Smooth muscle cell of the brain vasculature (primary cell): ENCODE results near the gene ARRDC1.
"Not testable (repeated sequence)": the region's sequence is repeated elsewhere in the genome, so short reads cannot be mapped to it uniquely, and the experiment has no call there.

Experiments used
- DNase-seq: peaks from one replicate; pipeline ENCODE4 v3.0.0-alpha.2; 2012; ENCODE audit warnings: low read depth, low spot score

ARRDC1 gene

DNA sequence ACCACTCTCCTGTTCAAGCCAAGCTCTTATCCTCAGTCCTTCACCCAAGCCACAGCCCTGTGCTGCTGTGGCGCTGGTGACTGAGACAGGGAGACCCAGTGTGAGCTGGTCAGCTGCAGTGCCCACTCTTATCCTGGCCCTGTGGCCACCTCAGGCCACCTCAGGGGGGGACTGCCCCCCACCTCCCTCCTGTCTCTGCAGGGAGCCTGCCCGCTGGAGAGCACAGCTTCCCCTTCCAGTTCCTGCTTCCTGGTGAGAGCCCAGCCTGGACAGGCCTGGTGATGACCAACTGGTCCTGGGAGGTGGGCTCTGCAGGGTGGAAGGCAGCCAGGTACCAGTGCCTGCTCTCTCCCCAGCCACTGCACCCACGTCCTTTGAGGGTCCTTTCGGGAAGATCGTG is 7.8 kb downstream of the ARRDC1 start:
- no peak for DNase-seq

DNA sequence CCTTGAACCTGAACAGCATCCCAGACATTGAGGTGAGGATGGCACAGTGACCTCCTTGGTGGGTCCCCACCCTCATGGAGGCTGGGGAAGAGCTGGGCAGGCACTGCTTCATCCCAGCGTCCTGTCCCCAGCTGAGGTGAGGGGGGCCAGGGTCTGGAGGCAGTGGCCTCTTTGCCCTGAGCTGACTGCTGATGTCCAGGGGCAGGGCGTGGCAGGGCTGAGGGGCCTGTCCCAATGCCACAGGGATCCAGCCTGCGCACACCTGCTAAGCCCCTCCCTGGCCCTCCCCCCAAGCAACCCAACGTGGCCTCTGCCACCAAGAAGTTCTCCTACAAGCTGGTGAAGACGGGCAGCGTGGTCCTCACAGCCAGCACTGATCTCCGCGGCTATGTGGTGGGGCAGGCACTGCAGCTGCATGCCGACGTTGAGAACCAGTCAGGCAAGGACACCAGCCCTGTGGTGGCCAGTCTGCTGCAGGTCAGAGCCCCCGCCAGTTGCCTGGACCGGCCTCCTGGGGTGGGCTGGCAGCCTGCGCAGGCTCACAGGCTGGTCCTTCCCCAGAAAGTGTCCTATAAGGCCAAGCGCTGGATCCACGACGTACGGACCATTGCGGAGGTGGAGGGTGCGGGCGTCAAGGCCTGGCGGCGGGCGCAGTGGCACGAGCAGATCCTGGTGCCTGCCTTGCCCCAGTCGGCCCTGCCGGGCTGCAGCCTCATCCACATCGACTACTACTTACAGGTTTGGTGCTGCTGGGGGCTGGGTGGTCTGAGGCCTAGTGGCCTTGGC is 8.4 kb downstream of the ARRDC1 start:
- no peak for DNase-seq

DNA sequence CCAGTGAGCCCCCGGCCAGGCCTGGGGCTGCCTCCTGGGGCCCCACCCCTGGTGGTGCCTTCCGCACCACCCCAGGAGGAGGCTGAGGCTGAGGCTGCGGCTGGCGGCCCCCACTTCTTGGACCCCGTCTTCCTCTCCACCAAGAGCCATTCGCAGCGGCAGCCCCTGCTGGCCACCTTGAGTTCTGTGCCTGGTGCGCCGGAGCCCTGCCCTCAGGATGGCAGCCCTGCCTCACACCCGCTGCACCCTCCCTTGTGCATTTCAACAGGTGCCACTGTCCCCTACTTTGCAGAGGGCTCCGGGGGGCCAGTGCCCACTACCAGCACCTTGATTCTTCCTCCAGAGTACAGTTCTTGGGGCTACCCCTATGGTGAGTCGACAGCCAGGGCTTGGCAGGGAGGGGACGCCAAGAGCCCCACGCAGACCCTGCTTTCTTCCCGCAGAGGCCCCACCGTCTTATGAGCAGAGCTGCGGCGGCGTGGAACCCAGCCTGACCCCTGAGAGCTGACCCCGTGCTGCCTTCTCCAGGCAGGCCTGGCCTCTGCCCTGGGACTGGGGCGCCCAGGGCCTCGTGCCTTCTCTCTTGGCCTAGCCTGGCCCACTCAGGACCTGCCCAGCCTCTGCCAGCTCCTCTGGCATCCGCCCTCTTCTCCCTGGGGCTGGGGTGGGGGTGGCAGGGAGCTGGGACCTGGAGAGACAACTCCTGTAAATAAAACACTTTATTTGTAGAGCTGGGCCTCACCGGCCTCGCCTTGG is 9.3 kb downstream of the ARRDC1 start:
- no peak for DNase-seq

DNA sequence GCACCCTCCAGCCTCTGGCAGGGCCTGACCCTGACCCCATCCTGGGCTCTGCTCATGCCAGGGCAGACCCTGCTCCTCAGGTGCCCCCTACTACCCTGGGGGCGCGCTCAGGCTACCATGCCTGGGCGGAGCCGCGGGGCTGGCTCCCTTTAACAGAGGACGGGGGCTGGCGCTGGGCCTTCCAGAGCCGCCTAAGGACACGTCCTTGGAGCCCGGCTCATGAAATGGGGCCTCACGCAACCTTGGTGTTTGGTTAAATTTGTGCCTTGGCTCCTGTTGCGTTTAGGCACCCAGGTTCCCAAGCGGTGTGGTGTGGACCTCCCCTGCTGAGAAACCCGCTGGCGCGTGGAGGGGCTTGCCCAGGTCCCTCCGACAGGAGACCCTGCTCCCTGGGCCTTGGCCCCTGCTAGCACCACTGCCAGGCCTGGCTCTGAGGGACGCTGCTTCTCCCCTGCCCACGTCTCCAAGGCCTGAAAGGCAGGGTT is 9.9 kb downstream of the ARRDC1 start:
- no peak for DNase-seq

DNA sequence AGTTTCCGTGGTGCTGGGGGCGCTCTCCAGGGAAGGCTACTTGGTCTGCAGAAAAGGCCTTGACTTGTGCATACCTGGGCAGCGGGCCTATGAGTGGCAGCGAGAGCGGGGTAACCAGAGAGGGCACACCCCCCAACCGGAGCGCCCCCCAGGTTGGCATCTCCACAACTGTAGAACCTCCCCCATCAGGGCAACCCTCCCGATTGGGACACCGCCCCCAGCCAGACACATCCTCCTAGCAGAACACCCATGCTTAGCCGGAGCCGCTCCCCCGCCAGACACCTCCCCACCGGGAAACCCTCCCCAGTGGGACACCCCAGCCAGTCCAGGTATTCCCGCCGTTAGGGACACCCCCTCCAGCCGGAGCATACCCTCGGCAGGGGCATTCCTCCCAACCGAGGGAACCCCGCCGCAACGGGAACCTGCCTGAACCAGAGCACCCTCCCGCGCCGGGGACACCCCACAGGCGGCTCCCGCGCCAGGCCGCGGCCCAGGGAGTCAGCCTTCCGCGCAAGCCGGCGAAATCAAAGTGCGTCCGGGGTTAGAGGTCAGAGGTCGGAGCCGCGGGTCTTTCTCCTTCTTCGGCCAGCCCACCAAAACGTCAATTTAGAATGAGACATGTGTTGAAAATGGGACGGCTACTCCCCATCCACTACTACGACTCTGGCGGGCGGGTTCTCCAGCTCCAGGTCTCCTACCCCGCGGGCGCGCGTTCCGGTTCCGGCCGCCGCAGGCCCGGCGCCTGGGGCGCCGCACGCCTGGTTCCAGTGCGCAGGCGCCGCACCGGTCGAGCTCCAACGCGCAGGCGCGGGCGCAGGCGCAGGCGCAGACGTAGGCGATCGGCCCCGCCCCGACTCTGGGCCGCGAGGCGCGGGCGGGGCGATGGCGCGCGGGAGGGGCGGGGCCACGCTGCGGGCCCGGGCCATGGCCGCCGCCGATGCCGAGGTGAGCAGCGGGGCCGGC is 12.9 kb downstream of the ARRDC1 start, which contains the start of gene EHMT1:
TSS of gene EHMT1 (plus strand) at position 901 of the 963 bp plus-strand sequence. CDS start at position 925, 24 bp downstream.
- peak; percentile 55 for DNase-seq

DNA sequence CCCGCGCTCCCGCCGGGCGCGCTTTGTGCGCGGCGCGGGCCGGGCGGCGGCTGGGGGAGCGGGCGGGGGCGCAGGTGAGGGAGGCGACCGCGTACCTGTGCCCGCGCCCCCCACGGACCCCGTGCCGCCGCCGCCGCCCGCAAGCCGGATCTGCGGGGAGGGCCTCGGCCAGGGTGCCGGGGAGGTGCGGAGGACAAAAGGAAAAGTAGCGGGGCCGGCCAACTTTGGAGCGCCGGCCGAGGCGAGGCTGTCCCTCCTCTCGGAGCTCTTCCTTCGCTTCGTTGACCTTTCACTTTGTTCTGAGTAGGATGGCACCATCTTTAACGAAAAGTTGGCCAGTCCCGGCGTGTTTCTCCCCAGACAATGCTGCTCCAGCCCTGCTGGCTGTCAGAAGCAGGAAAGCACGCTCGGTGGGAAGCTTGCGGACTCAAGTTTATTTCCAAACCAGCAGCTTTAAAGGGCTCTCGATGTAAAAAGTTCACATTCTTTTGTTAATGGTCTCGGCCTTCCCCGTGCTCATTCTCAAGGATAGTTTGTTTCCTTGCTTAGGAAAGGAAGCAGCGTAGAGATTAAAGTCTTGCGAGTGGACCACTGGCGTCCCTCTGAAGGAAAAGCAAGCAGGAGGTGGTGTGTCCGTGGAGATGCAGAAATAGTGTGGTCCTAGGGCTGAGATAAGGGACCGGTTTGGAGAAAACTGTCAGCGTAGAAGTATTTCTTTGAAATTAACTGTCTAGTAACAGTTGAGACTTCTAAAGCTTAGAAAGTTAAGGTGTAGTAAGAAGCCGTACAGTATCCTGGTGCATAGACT is 14.0 kb downstream of the ARRDC1 start:
- DNase-seq, result no peak

DNA sequence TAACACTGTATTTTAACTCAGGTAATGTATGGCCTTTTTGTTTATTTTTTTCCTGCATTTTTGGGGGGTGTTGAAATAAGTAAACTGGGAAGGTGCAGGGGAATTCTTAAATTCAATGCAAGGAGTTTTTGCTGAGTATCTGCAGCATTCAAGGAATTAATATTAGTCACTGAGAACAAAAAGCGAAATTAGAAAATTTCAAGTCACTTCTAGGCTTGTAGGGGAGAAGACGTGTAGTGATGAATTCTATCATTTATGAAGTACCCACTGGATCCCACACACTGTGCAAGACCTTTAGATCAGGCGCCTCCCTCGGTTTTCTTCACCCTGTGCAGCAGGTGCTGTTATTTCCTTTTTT is 14.5 kb downstream of the ARRDC1 start:
- no peak for DNase-seq

DNA sequence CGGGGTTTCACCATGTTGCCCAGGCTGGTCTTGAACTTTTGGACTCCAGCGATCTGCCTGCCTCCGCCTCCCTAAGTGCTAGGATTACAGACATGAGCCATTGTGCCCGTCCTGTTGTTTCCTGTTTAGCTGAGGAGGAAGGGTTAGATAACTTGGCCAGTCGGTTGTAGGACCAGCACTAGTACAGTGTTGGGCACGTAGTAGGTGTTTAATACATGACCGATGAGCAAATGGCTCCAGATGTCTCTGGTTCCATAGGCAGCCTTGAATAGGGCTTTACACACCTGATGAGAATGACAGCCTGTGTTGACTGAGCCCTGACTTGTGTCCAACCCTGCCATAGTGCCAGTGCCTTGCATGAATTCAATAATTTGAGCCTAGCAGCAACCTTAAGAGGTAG is 15.1 kb downstream of the ARRDC1 start:
- no peak for DNase-seq

DNA sequence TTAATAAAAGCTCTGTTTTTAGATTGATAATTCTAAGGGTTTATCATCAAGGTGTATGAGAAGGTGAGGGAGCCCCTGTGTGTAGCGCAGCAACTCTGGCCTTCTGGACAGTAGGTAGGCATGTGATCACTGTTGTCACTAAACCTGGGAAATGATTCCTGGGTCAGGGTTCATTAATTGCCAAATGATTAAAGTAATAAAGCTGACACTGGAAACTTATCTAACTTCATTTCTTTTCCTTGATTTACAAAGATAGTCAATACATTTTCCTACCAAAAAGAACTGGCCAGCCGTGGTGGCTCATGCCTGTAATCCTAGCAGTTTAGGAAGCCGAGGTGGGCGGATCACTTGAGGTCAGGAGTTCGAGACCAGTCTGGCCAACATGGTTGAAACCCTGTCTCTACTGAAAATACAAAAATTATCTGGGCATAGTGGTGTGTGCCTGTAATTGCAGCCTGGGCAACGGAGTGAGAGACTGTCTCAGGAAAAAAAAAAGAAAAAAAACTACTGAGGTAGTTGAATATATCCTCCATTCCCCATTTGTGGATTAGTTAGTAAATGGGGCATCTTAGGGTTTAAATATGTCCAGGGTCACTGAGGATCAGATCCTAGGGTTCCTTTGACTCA is 15.8 kb downstream of the ARRDC1 start:
- DNase-seq, result no peak

DNA sequence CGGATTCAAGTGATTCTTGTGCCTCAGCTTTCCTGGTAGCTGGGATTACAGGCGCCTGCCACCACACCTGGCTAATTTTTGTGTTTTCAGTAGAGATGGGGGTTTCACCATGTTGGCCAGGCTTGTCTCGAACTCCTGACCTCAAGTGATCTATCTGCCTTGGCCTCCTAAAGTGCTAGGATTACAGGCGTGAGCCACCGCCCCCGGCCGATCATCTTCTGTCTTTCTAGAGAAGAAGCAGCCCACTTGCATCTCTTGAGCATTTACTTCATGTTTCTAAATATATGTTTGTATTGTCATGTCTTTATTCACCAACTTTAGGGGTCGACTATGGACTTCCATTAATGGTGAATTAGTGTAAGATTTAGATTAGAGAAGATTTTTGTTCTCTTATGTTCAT is 16.7 kb downstream of the ARRDC1 start:
- DNase-seq, result not testable (repeated sequence)

DNA sequence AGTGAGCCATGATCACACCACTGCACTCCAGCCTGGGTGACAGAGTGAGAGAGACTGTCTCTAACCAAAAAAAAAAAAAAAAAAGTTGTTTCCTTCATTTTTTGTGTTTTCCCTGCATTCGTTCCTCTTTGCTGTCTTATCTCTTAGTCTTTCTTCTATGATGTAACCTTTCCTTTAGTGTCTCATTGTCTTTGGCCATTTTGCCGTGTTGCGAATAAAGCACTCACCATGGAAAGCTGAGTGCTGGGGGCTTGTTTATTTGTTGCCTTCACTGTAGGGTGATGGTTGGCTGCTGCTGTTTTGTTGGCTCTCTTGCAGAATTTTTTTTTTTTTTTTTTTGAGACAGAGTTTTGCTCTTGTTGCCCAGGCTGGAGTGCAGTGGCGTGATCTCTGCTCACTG is 21.0 kb downstream of the ARRDC1 start:
- no peak for DNase-seq

DNA sequence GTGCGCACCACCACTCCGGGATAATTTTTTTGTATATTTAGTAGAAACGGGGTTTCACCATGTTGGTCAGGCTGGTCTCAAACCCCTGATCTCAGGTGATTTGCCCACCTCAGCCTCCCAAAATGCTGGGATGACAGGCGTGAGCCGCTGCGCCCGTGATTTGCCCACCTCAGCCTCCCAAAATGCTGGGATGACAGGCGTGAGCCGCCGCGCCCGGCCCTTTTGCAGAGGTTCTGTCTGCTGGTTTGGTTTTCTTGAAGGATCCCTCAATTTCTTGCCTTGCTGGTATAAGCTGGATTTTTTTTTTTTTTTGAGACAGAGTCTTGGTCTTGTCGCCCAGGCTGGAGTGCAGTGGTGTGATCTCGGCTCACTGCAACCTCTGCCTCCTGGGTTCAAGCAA is 21.9 kb downstream of the ARRDC1 start:
- DNase-seq, result not testable (repeated sequence)

DNA sequence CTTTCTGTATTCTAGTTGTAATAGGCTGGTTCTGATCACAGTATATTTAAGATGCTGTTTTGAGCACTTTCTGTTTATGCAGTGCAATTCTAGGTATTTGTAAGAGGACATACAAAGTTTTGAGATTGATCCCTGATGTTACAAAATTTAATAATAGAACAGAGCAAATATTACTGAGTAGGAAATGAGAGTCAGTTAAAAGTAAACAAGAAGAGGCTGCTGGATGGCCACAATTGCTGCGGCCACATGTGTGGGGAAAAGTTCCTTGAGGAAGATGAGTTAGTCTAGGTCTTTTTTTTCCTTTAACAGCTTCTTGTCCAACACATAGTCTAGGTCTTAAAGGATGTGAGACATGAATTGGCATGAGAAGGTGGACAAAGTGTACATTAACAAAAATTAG is 24.6 kb downstream of the ARRDC1 start:
- no peak for DNase-seq

DNA sequence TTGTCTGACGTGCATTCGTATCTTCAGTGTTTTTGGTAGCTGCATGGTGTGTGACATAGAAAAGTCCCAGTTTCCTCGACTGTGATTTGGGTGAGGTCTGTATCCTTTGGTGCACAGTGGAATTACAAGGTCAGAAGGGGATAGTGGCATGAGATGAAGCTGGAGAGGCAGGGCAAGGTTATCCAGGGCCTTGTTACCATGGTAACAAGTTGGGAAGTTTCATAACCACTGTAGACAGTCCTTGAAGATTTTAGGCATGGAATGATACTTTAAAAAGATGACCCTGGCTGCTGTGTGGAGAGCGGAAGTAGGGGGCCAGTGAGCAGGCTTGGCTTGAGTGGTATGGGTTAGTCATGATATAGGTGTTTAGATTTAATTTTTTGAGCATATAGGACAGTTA is 25.2 kb downstream of the ARRDC1 start:
- DNase-seq, result no peak

DNA sequence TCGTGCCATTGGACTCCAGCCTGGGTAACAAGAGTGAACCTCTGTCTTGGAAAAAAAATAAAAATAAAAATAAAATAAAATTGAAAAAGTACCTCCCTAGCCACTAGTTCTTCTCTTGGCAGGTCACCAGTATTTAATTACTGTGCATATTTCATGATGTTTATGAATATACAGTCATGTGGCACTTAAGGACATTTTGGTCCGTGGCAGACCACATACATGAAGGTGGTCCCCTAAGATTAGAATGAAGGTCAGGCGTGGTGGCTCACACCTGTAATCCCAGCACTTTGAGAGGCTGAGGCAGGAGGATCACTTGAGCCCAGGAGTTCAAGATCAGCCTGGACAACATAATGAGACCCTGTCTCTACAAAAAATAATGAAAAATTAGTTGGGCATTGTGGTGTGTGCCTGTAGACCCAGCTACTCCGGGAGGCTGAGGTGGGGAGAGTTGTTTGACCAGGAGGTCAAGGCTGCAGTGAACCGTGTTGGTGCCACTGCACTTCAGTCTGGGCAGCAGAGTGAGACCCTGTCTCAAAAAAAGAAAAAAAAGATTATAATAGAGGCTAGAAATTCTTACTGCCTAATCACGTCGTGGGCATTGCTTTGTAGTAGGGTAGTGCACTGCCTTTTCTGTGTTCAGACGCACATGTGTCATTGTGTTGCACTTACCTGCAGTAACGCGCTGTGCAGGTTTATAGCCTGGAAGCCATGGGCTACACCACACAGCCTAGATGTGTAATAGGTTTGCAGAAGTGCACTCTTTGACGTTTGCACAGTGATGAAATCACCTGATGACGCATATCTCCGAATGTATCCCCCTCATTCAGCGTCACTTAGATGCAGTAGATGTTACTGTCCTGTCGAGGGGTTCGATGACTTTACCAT is 26.1 kb downstream of the ARRDC1 start:
- DNase-seq, result no peak

DNA sequence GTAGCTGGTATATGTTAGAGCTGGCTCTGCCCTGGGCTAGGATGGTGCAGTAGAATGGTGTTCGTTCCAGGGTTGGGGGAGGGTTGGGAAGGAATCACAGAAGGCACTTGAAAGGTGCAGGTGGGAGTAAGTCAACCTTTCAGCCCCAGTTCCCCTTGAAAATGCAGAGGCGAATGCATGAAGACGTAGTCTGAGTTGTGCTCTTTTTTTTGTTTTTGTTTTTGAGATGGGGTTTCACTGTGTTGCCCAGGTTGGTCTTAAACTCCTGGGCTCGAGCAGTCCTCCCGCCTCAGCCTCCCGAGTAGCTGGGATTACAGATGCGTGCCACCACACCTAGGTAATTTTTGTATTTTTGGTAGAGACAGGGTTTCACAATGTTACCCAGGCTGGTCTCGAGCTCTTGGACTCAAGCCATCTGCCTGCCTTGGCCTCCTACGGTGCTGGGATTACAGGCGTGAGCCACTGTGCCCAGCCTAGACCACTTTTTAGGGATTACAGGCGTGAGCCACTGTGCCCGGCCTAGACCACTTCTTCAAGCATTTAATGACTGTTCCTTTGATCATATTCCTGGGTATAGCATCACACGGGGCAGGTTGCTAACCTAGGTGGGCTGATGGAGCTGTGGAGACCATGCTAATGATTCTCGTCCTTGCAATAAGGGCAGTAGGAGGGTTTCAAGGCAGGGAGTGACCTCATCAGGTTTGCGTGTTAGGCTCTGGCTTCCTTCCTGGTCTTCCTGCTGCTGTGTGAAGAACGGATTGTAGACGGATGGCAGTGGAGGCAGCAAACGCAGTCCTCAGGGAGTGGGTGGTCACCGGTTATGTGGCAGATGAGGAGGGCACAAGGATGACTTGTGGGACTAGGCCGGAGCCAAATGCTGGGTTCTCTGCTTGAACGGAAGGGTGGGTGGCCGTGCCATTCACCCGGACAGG is 27.0 kb downstream of the ARRDC1 start:
- no peak for DNase-seq

DNA sequence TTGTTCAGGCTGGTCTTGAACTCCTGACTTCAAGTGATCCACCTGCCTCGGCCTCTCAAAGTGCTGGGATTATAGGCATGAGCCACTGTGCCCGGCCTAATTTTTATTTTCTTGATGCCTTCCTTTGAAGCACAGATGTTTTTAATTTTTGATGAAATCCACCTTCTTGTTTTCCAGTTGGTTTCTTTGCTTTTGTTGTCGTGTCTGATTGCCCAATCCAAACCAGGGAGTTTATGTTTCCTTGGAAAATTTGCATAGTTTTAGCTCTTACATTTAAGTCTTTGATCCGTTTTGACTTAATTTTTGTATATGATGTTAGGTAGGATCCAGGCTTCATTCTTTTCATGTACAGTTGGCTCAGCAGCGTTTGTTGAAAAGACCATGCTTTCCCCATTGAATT is 28.5 kb downstream of the ARRDC1 start:
- no peak for DNase-seq

DNA sequence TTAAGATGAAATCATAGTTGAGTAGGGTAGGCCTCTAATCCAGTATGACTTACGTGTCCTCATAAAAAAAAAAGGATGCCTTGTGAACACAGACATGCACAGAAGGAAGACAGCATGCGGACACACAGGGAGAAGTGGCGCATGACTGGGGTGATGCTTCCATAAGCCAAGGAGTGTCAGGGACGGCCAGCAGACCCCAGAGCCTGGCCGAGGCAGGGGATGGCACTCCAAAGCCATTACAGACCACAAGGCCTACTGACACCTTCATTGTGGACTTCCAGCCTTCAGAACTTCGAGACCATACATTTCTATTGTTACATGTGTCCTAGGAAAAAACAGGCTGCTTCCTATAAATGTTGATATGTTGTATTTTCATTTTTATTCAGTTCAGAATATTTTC is 33.2 kb downstream of the ARRDC1 start:
- no peak for DNase-seq
